Activated B cell treated with CpG ODN at 0.5 μM for 24 hours (primary cell): Measurements from ENCODE around the gene KRTAP3-3. TPM values are rescaled to one million over a fixed set of nuclear protein-coding genes. Genes with fewer than 3 reads are reported as not detected.

Experiments
- ATAC-seq: fragments of 200-7000 bp; cut with Tn5 transposase; one replicate; pipeline ENCODE4 v1.10.0; 2021; ENCODE audit warnings: low read depth, mild to moderate bottlenecking, moderate library complexity
- CTCF ChIA-PET: fragments of 350-600 bp; sonication (Branson Sonifier 250); formaldehyde crosslinking; loops from one replicate; lab custom pipeline; 2021; ENCODE audit warnings: antibody characterized with exemption; lab: Charles Lee
- POLR2A ChIA-PET: fragments of 350-600 bp; sonication (Branson Sonifier 250); formaldehyde crosslinking; loops from one replicate; lab custom pipeline; 2021; ENCODE audit warnings: antibody characterized with exemption; lab: Charles Lee
- DNase-seq: peaks from one replicate; pipeline ENCODE4 v3.0.0; 2022
- H3K27ac Mint-ChIP-seq: one replicate; pipeline ENCODE4 v1.8.0; 2020; ENCODE audit warnings: mixed read lengths
- H3K27me3 Mint-ChIP-seq: one replicate; pipeline ENCODE4 v1.8.0; 2021; ENCODE audit warnings: mixed read lengths
- H3K36me3 Mint-ChIP-seq: one replicate; pipeline ENCODE4 v1.8.0; 2021; ENCODE audit warnings: low read depth, mixed read lengths
- H3K4me1 Mint-ChIP-seq: one replicate; pipeline ENCODE4 v1.8.0; 2021; ENCODE audit warnings: mixed read lengths
- H3K4me3 Mint-ChIP-seq: one replicate; pipeline ENCODE4 v1.8.0; 2020; ENCODE audit warnings: mild to moderate bottlenecking, mixed read lengths
- H3K9me3 Mint-ChIP-seq: one replicate; pipeline ENCODE4 v1.8.0; 2020; ENCODE audit warnings: mixed read lengths
- intact Hi-C: fragments of 100-400 bp; cut with micrococcal nuclease; formaldehyde crosslinking; loops from one replicate; pipeline ENCODE4 v1.15.1; 2024
- total RNA-seq: library from RNA; stranded (reverse); gene quantifications from 2 replicates; pipeline ENCODE4 v1.2.3, GENCODE V29; 2022
- TF ChIP-seq, protein P1 (sequence below): fragments of 200-600 bp; IDR thresholded peaks from one replicate; pipeline ENCODE4 v1.8.0; 2022; ENCODE audit warnings: antibody characterized with exemption, mild to moderate bottlenecking

KRTAP3-3 gene
- total RNA-seq, 1 donor from 2014 or later: not detected

- ChIA-PET CTCF (no interaction called here), POLR2A (no interaction called here)
- no peaks in the 10 kb centered on the region for H3K9me3 Mint-ChIP-seq
- no peaks in the 10 kb centered on the region for H3K4me1 Mint-ChIP-seq
- DNase-seq (no peak), ATAC-seq (no peak)
- TF ChIP-seq, protein P1, sequence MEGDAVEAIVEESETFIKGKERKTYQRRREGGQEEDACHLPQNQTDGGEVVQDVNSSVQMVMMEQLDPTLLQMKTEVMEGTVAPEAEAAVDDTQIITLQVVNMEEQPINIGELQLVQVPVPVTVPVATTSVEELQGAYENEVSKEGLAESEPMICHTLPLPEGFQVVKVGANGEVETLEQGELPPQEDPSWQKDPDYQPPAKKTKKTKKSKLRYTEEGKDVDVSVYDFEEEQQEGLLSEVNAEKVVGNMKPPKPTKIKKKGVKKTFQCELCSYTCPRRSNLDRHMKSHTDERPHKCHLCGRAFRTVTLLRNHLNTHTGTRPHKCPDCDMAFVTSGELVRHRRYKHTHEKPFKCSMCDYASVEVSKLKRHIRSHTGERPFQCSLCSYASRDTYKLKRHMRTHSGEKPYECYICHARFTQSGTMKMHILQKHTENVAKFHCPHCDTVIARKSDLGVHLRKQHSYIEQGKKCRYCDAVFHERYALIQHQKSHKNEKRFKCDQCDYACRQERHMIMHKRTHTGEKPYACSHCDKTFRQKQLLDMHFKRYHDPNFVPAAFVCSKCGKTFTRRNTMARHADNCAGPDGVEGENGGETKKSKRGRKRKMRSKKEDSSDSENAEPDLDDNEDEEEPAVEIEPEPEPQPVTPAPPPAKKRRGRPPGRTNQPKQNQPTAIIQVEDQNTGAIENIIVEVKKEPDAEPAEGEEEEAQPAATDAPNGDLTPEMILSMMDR: no peak
- peaks cover 25% of the 10 kb centered on the region for H3K27me3 Mint-ChIP-seq
- H3K36me3 Mint-ChIP-seq: no peaks in the 10 kb centered on the region
- no peak overlapping the region for H3K4me3 Mint-ChIP-seq
- intact Hi-C loops: no loop called here
- H3K27ac Mint-ChIP-seq: no peak overlapping the region
Observed at GRCh38 chr17:40975516-40975915, 18.4 kb downstream of the KRTAP3-3 start.

DNA sequence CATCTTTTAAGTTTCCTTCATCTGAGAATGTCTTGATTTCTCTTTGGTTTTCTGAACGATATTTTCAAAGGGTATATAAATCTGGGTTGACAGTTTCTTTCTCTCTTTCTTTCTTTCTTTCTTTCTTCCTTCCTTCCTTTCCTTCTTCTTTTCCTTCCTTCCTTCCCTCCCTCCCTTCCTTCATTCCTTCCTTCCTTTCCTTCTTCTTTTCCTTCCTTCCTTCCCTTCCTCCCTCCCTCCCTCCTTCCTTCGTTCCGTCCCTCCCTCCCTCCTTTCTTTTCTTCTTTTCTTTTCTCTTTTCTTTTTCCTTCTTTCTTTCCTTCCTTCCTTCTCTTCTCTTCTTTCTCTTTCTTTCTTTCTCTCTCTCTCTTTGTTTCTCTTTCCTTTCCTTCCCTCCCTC is 19.6 kb downstream of the KRTAP3-3 start:
- Mint-ChIP-seq H3K9me3 (no peaks in the 10 kb centered on the region), H3K27me3 (peaks cover 22% of the 10 kb centered on the region), H3K4me1 (no peaks in the 10 kb centered on the region), H3K36me3 (no peaks in the 10 kb centered on the region), H3K4me3 (no peak overlapping the region), H3K27ac (no peak overlapping the region)
- DNase-seq: no peak
- TF ChIP-seq, protein P1: no peak
- CTCF ChIA-PET: no interaction called here
- intact Hi-C loops: no loop called here
- POLR2A ChIA-PET: interaction anchor here (1.0 kb wide), 1 partner anchor 519 kb away, joined by 3 read pairs; no protein-coding TSS in a partner anchor
- no peak for ATAC-seq

GRCh38 chr17:40967582-40967981 is 26.4 kb downstream of the KRTAP3-3 start:
- ATAC-seq (no peak), DNase-seq (no peak)
- CTCF ChIA-PET: no interaction called here
- POLR2A ChIA-PET: no interaction called here
- Mint-ChIP-seq H3K4me3 (no peak overlapping the region), H3K9me3 (no peaks in the 10 kb centered on the region), H3K4me1 (no peaks in the 10 kb centered on the region), H3K36me3 (no peaks in the 10 kb centered on the region), H3K27me3 (peaks cover 19% of the 10 kb centered on the region), H3K27ac (no peak overlapping the region)
- intact Hi-C loops: no loop called here
- TF ChIP-seq, protein P1: no peak

- DNase-seq (no peak), ATAC-seq (no peak)
- intact Hi-C loops: no loop called here
- ChIA-PET CTCF (no interaction called here), POLR2A (no interaction called here)
- Mint-ChIP-seq H3K9me3 (no peaks in the 10 kb centered on the region), H3K27ac (no peak within 1 kb of the TSS), H3K4me1 (no peaks in the 10 kb centered on the region), H3K4me3 (no peak within 1 kb of the TSS), H3K27me3 (peaks cover 19% of the 10 kb centered on the region), H3K36me3 (no peaks in the 10 kb centered on the region)
- TF ChIP-seq, protein P1: no peak
Observed at GRCh38 chr17:40966848-40967247, 27.1 kb downstream of the KRTAP3-3 start, which contains the start of gene KRT39. KRT39 (minus strand) TSS chr17:40966948; CDS start chr17:40966856, 92 bp downstream.

DNA sequence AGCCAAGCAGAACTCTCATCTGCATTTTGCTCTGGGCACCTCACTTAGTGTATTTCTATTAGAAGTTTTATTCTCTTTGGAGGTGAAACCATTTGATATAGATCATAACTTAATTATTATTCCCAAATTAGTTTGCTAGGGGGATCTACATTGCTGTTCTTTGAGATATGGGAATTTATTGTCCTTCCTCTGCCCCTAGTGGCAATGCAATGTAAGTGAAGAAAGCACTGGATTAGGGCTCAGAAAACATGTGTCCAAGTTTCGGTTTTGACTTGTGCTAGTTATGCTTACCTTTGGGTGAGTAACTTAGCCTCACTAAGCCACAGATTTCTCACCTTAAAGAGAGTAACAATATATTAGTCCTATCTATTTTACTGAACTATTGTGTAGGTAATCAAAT is 30.1 kb downstream of the KRTAP3-3 start:
- TF ChIP-seq, protein P1: no peak
- ATAC-seq (no peak), DNase-seq (no peak)
- no peaks in the 10 kb centered on the region for H3K36me3 Mint-ChIP-seq
- no peaks in the 10 kb centered on the region for H3K9me3 Mint-ChIP-seq
- no peak overlapping the region for H3K27ac Mint-ChIP-seq
- H3K4me3 Mint-ChIP-seq: no peak overlapping the region
- intact Hi-C loops: no loop called here
- H3K4me1 Mint-ChIP-seq: no peaks in the 10 kb centered on the region
- ChIA-PET CTCF (interaction anchor here (1.0 to 1.7 kb wide), 2 partner anchors 23 to 25 kb away, joined by 3 to 4 read pairs; no protein-coding TSS in a partner anchor), POLR2A (no interaction called here)
- H3K27me3 Mint-ChIP-seq: peaks cover 19% of the 10 kb centered on the region
